ENCODE data around the gene LMNTD2.

- no peak for TF ChIP-seq POLR2AphosphoS5 (IDR thresholded peaks at IDR 0.05; ENCODE audit: low read depth, low read length)
- no peak for TF ChIP-seq TAF1 (IDR thresholded peaks at IDR 0.05; ENCODE audit: borderline replicate concordance, low read depth, low read length)
Measured at GRCh38 chr11:512761-513595, 47.6 kb downstream of the LMNTD2 start.
